GM13976 (cell line): ENCODE results near the gene F8.

Experiments used
- DNase-seq: peaks from one replicate; pipeline ENCODE4 v3.0.0; 2012; ENCODE audit warnings: low spot score
- CTCF ChIP-seq: IDR thresholded peaks from 2 replicates; pipeline ENCODE4 v1.5.1; 2012; ENCODE audit warnings: borderline replicate concordance, mild to moderate bottlenecking; ENCODE audit not compliant: insufficient read depth; ENCODE audit errors: extremely low read depth, missing control alignments, control extremely low read depth
- in situ Hi-C: fragments of 300-500 bp; cut with MboI; formaldehyde crosslinking; loops from one replicate; pipeline ENCODE4 v1.12.0; 2022; ENCODE audit warnings: low sequenced_read_pairs, mixed read lengths, inconsistent platforms; ENCODE audit not compliant: unreplicated experiment

Gene F8

GRCh38 chrX:154804957-154805695 is 217.4 kb downstream of the F8 start, which contains the start of gene MPP1:
MPP1 (minus strand) TSS chrX:154805485; CDS start chrX:154805373, 112 bp downstream.
- in situ Hi-C loops, result loop anchor here (25.0 kb wide), 1 partner anchor 107 kb away; no protein-coding TSS in a partner anchor
- DNase-seq, result peak; percentile 90
- TF ChIP-seq CTCF, result no peak

- no peak for TF ChIP-seq CTCF
- in situ Hi-C loops, result loop anchor here (25.0 kb wide), 1 partner anchor 108 kb away; no protein-coding TSS in a partner anchor
- no peak for DNase-seq
These were observed 218.1 kb downstream of the F8 start for GRCh38 chrX:154804261-154804956.

GRCh38 chrX:154802947-154803346 is 219.6 kb downstream of the F8 start:
- TF ChIP-seq CTCF, result no peak
- DNase-seq, result no peak
- in situ Hi-C loops, result loop anchor here (25.0 kb wide), 1 partner anchor 109 kb away; no protein-coding TSS in a partner anchor

DNA sequence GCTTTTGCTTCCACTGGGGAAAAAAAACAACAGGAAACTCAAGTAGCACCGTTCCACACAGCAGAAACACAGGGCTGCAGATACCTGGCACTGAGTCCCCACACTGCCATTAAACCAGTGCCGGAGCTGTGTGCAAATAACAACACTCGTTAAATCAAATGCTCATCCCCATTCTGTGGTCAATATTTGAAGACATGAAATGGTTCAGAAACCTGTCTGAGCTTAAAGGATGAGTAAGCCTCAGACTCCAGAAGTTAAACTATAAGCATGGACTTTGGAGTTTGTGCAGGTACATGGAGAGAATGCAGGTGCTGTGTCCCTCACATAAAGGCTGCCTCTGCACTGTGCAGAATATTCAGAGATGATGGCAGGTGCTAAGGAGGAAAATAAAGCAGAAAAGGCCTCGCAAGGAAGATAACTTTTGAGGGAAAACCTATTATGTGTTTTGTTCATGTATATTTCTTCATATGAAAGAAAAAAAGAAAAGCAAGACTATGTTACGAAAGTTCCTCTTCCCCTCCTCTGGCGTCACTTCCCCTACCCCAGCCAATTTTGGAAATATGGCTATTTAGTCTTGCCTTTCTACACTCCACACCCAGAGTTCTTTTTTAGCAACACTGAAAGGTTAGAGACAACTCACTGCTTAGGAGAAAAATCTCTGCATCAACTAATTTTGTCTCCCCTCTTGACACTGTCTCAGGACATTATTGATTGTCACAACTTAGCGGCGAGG is 221.9 kb downstream of the F8 start:
- no peak for TF ChIP-seq CTCF
- in situ Hi-C loops, result loop anchor here (25.0 kb wide), 1 partner anchor 112 kb away; no protein-coding TSS in a partner anchor
- no peak for DNase-seq

- DNase-seq, result no peak
- TF ChIP-seq CTCF, result no peak
These were observed 222.8 kb downstream of the F8 start for GRCh38 chrX:154799556-154800348.

GRCh38 chrX:154797006-154797405 is 225.5 kb downstream of the F8 start:
- no peak for DNase-seq
- in situ Hi-C loops, result no loop called here
- TF ChIP-seq CTCF, result no peak

More at GRCh38 chrX:154799556-154800348, 222.8 kb downstream of the F8 start:
- in situ Hi-C loops, result loop anchor here (25.0 kb wide), 1 partner anchor 113 kb away; no protein-coding TSS in a partner anchor
